K562 (cell line): ENCODE results near the gene MICAL2. TPM values are rescaled to one million over a fixed set of nuclear protein-coding genes. Genes with fewer than 3 reads are reported as not detected.

Experiments used
- ARNT ChIP-seq, 2 experiments: fragments of 450-650 bp; IDR thresholded peaks; 2 replicates each; pipeline ENCODE4 v1.6.1; 2016; ENCODE audit warnings: mild to moderate bottlenecking in 1 of 2
- CTBP1 ChIP-seq: fragments of 450-650 bp; IDR thresholded peaks from 2 replicates; pipeline ENCODE4 v1.6.1; 2016; ENCODE audit warnings: borderline replicate concordance
- E2F4 ChIP-seq: sonication (generic); formaldehyde crosslinking; IDR thresholded peaks from 2 replicates; pipeline ENCODE4 v1.8.0; 2022; ENCODE audit warnings: mild to moderate bottlenecking, low read depth, missing genetic modification reagents
- EP300 ChIP-seq: IDR thresholded peaks from 2 replicates; pipeline ENCODE4 v1.6.1; 2012; ENCODE audit warnings: low read length, improper control_type of control experiment
- FOXA3 ChIP-seq, 2 experiments: fragments of 450-650 bp in 1 of 2; sonication (generic) in 1 of 2; formaldehyde crosslinking; IDR thresholded peaks in 1 of 2; conservative IDR thresholded peaks in 1 of 2; 2 replicates each; pipeline versions ENCODE4 v1.4.0 to v1.8.0; 2020 to 2022; ENCODE audit warnings: mild to moderate bottlenecking in 2 of 2, missing genetic modification reagents in 1 of 2
- HDAC3 ChIP-seq: fragments of 450-650 bp; IDR thresholded peaks from 2 replicates; pipeline ENCODE4 v1.6.1; 2018; ENCODE audit warnings: borderline replicate concordance, mild to moderate bottlenecking, moderate library complexity; ENCODE audit not compliant: partially characterized antibody
- HLTF ChIP-seq: fragments of 450-650 bp; IDR thresholded peaks from 2 replicates; pipeline ENCODE4 v1.6.1; 2016
- HMBOX1 ChIP-seq: sonication (generic); IDR thresholded peaks from 2 replicates; pipeline ENCODE4 v1.6.1; 2016
- KDM5B ChIP-seq: fragments of 200-600 bp; sonication (generic); IDR thresholded peaks from 2 replicates; pipeline ENCODE4 v1.6.1; 2012; ENCODE audit warnings: low read depth, mild to moderate bottlenecking, moderate library complexity, low read length, control low read depth, inconsistent platforms; ENCODE audit not compliant: insufficient replicate concordance
- L3MBTL2 ChIP-seq: fragments of 450-650 bp; IDR thresholded peaks from 2 replicates; pipeline ENCODE4 v1.6.1; 2016; ENCODE audit warnings: mild to moderate bottlenecking, moderate library complexity
- MAZ ChIP-seq, 2 experiments: fragments of 450-650 bp in 1 of 2; sonication (generic) in 1 of 2; formaldehyde crosslinking; IDR thresholded peaks in 1 of 2; conservative IDR thresholded peaks in 1 of 2; 2 replicates each; pipeline versions ENCODE4 v1.4.0 to v1.5.0; 2020; ENCODE audit warnings: mild to moderate bottlenecking in 1 of 2, missing genetic modification reagents in 1 of 2
- PHB2 ChIP-seq: fragments of 450-650 bp; IDR thresholded peaks from 2 replicates; pipeline ENCODE4 v1.6.1; 2017; ENCODE audit warnings: low read depth
- RAD51 ChIP-seq: fragments of 450-650 bp; IDR thresholded peaks from 2 replicates; pipeline ENCODE4 v1.7.1; 2016; ENCODE audit warnings: low read depth, mild to moderate bottlenecking, borderline replicate concordance
- SAFB2 ChIP-seq: fragments of 200-400 bp; formaldehyde crosslinking; IDR thresholded peaks from 2 replicates; pipeline ENCODE4 v1.6.1; 2018; ENCODE audit warnings: borderline replicate concordance, low read length, low read depth, moderate library complexity; ENCODE audit not compliant: severe bottlenecking
- SOX6 ChIP-seq: fragments of 450-650 bp; IDR thresholded peaks from 2 replicates; pipeline ENCODE4 v1.6.1; 2014; ENCODE audit warnings: mild to moderate bottlenecking
- UBTF ChIP-seq, 2 experiments: IDR thresholded peaks; 2 replicates each; pipeline ENCODE4 v1.6.1; 2012; ENCODE audit warnings: improper control_type of control experiment in 2 of 2, low read depth in 2 of 2, low read length in 2 of 2, borderline replicate concordance in 1 of 2
- USF1 ChIP-seq: sonication (generic); formaldehyde crosslinking; IDR thresholded peaks from 2 replicates; pipeline ENCODE4 v1.9.0; 2022; ENCODE audit warnings: mild to moderate bottlenecking, missing genetic modification reagents
- ZNF134 ChIP-seq: fragments of 250-450 bp; sonication (Bioruptor Pico); conservative IDR thresholded peaks from 2 replicates; pipeline ENCODE4 v1.4.0; 2020
- ZNF668 ChIP-seq: fragments of 250-450 bp; sonication (Bioruptor Pico); IDR thresholded peaks from 2 replicates; pipeline ENCODE4 v1.8.0; 2022; ENCODE audit warnings: mild to moderate bottlenecking, inconsistent platforms
- ZNF778 ChIP-seq: fragments of 450-650 bp; formaldehyde crosslinking; IDR thresholded peaks from 2 replicates; pipeline ENCODE4 v1.4.0; 2020; ENCODE audit warnings: mild to moderate bottlenecking, moderate library complexity
- ZSCAN29 ChIP-seq: fragments of 450-650 bp; IDR thresholded peaks from 2 replicates; pipeline ENCODE4 v1.6.1; 2017
- polyA plus RNA-seq, 8 experiments: library from polyadenylated mRNA; depleted of rRNA in 4 of 8; stranded (reverse) in 5 of 8; unstranded in 3 of 8; fragments of >200 nt; fragmentation: Nextera tagmentation in 2 of 8; fragmentation: Illumina TruSeq in 1 of 8; extraction: Ambion mirVana in 2 of 8; extraction: Trizol in 1 of 8; gene quantifications; 2 replicates each; pipeline versions ENCODE4 v1.2.1 to v1.2.3, GENCODE V29; 2011 to 2014; ENCODE audit warnings: inconsistent platforms in 1 of 8, missing spikeins in 1 of 8
- total RNA-seq, 7 experiments: library from RNA; depleted of rRNA in 6 of 7; stranded (reverse); fragments of >200 nt in 6 of 7; fragmentation: Illumina TruSeq in 2 of 7; extraction: Trizol in 2 of 7; gene quantifications; 2 replicates each; pipeline versions ENCODE4 v1.2.1 to v1.2.3, GENCODE V29; 2011 to 2021; ENCODE audit warnings: low replicate concordance in 1 of 7
- TF ChIP-seq, protein P1 (sequence below): sonication (generic); formaldehyde crosslinking; IDR thresholded peaks from 2 replicates; pipeline ENCODE4 v1.9.0; 2022; ENCODE audit warnings: mild to moderate bottlenecking, missing genetic modification reagents

The MICAL2 gene
- total and polyA plus RNA-seq, 9 of the 15 experiments (the other 6 are each of a cell fraction or from before 2014, with no cell fraction given): 4.7 to 64.2 (median 33.6) TPM

- TF ChIP-seq, protein P1, sequence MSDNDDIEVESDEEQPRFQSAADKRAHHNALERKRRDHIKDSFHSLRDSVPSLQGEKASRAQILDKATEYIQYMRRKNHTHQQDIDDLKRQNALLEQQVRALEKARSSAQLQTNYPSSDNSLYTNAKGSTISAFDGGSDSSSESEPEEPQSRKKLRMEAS (CRISPR knock-in tag): peak; percentile 71
- TF ChIP-seq ZSCAN29 (no peak), USF1 (CRISPR knock-in tag) (peak; percentile 96), ZNF134 (CRISPR knock-in tag) (no peak), EP300 (peak; percentile 95), ZNF668 (no peak), HMBOX1 (peak; percentile 29; the same call in 1 of the 2 replicates), ARNT (IDR thresholded peaks at IDR 0.05) (peak; percentile 61 to 85; a peak in 2 of 4 replicates), KDM5B (peak; percentile 16), SAFB2 (no peak), CTBP1 (peak; percentile 99), HDAC3 (peak; percentile 71), L3MBTL2 (peak; percentile 78), PHB2 (peak; percentile 58), ZNF778 (no peak), SOX6 (peak; percentile 90), UBTF (IDR thresholded peaks at IDR 0.05; ENCODE audit: borderline replicate concordance in 1 of 2, low read depth in 2 of 2, low read length in 2 of 2) (0 out of 4 replicates have a peak, but pooled peaks of 1 of the 2 experiments have one; percentile 28), FOXA3 (CRISPR knock-in tag; conservative IDR thresholded peaks at IDR 0.05 in 1 of 2, IDR thresholded peaks at IDR 0.05 in 1 of 2) (no peak), MAZ (CRISPR knock-in tag; conservative IDR thresholded peaks at IDR 0.05 in 1 of 2, IDR thresholded peaks at IDR 0.05 in 1 of 2) (peak; percentile 48 to 58; a peak in 2 of 4 replicates), E2F4 (no peak), HLTF (peak; percentile 59; the same call in 1 of the 2 replicates), RAD51 (peak; percentile 96)
Observed at GRCh38 chr11:12116425-12117032, 6.1 kb downstream of the MICAL2 start (continued).
